Measurements from ENCODE around the gene SEC31A.

The SEC31A gene

GRCh38 chr4:82810176-82810575 lies 80.8 kb downstream of the SEC31A start:
- DNase-seq, result no peak

GRCh38 chr4:82809619-82810018 lies 81.3 kb downstream of the SEC31A start:
- Mint-ChIP-seq H3K36me3 (ENCODE audit: low read depth) (no peaks in the 10 kb centered on the region), H3K9me3 (no peaks in the 10 kb centered on the region), H3K4me1 (peaks cover 22% of the 10 kb centered on the region), H3K27ac (no peak overlapping the region), H3K27me3 (ENCODE audit: low read depth, poor library complexity) (peaks cover 13% of the 10 kb centered on the region), H3K4me3 (no peak overlapping the region)
- no peak for TF ChIP-seq CTCF (IDR thresholded peaks at IDR 0.05)
- DNase-seq, result no peak

More at GRCh38 chr4:82810176-82810575, 80.8 kb downstream of the SEC31A start:
- Mint-ChIP-seq H3K4me1 (peaks cover 22% of the 10 kb centered on the region), H3K27ac (no peak overlapping the region), H3K9me3 (no peaks in the 10 kb centered on the region), H3K4me3 (no peak overlapping the region), H3K36me3 (ENCODE audit: low read depth) (no peaks in the 10 kb centered on the region), H3K27me3 (ENCODE audit: low read depth, poor library complexity) (peaks cover 13% of the 10 kb centered on the region)
- no peak for TF ChIP-seq CTCF (IDR thresholded peaks at IDR 0.05)

GRCh38 chr4:82803746-82804145 lies 87.2 kb downstream of the SEC31A start:
- H3K4me1 Mint-ChIP-seq, result peaks cover 7% of the 10 kb centered on the region
- DNase-seq, result no peak
- H3K27ac Mint-ChIP-seq, result no peak overlapping the region
- no peaks in the 10 kb centered on the region for H3K36me3 Mint-ChIP-seq (ENCODE audit: low read depth)
- no peak for TF ChIP-seq CTCF (IDR thresholded peaks at IDR 0.05)
- no peak overlapping the region for H3K4me3 Mint-ChIP-seq
- peaks cover 10% of the 10 kb centered on the region for H3K27me3 Mint-ChIP-seq (ENCODE audit: low read depth, poor library complexity)
- no peaks in the 10 kb centered on the region for H3K9me3 Mint-ChIP-seq

GRCh38 chr4:82802911-82803310 lies 88.0 kb downstream of the SEC31A start:
- DNase-seq, result no peak
- H3K27me3 Mint-ChIP-seq (ENCODE audit: low read depth, poor library complexity), result peaks cover 7% of the 10 kb centered on the region
- H3K4me3 Mint-ChIP-seq, result no peak overlapping the region
- no peak for TF ChIP-seq CTCF (IDR thresholded peaks at IDR 0.05)
- no peaks in the 10 kb centered on the region for H3K9me3 Mint-ChIP-seq
- peaks cover 7% of the 10 kb centered on the region for H3K4me1 Mint-ChIP-seq
- H3K27ac Mint-ChIP-seq, result no peak overlapping the region
- no peaks in the 10 kb centered on the region for H3K36me3 Mint-ChIP-seq (ENCODE audit: low read depth)

- Mint-ChIP-seq H3K27ac (no peak overlapping the region), H3K4me3 (no peak overlapping the region)
These were observed 88.9 kb downstream of the SEC31A start for GRCh38 chr4:82801910-82802521.

More at GRCh38 chr4:82801910-82802521, 88.9 kb downstream of the SEC31A start:
- no peaks in the 10 kb centered on the region for H3K9me3 Mint-ChIP-seq
- peaks cover 14% of the 10 kb centered on the region for H3K4me1 Mint-ChIP-seq
- peaks cover 7% of the 10 kb centered on the region for H3K27me3 Mint-ChIP-seq (ENCODE audit: low read depth, poor library complexity)
- DNase-seq, result no peak
- no peak for TF ChIP-seq CTCF (IDR thresholded peaks at IDR 0.05)
- H3K36me3 Mint-ChIP-seq (ENCODE audit: low read depth), result no peaks in the 10 kb centered on the region
